Kidney tubule cell (primary cell): ENCODE measurements around the gene CDT1.
"Not testable (repeated sequence)": the region's sequence is repeated elsewhere in the genome, so short reads cannot be mapped to it uniquely, and the experiment has no call there.

Experiments used
- DNase-seq: peaks from one replicate; pipeline ENCODE4 v3.0.0-alpha.2; 2018; ENCODE audit warnings: low spot score

CDT1 gene

GRCh38 chr16:88816736-88817535 lies 13.3 kb downstream of the CDT1 start:
- no peak for DNase-seq

- DNase-seq, result no peak
These were observed 14.4 kb downstream of the CDT1 start for GRCh38 chr16:88817785-88818574.

- no peak for DNase-seq
These were observed 14.9 kb downstream of the CDT1 start for GRCh38 chr16:88818575-88818874.

GRCh38 chr16:88819126-88819525 lies 15.5 kb downstream of the CDT1 start:
- DNase-seq, result no peak

GRCh38 chr16:88820385-88821025 lies 16.9 kb downstream of the CDT1 start:
- no peak for DNase-seq

GRCh38 chr16:88821168-88821850 lies 17.7 kb downstream of the CDT1 start:
- no peak for DNase-seq

- DNase-seq, result no peak
These were observed 18.9 kb downstream of the CDT1 start for GRCh38 chr16:88822281-88823040.

GRCh38 chr16:88823646-88824045 lies 20.1 kb downstream of the CDT1 start:
- DNase-seq, result not testable (repeated sequence)

GRCh38 chr16:88824256-88825077 lies 20.9 kb downstream of the CDT1 start:
- DNase-seq, result no peak

- no peak for DNase-seq
These were observed 21.6 kb downstream of the CDT1 start for GRCh38 chr16:88825146-88825545.

- DNase-seq, result no peak
These were observed 22.7 kb downstream of the CDT1 start for GRCh38 chr16:88826070-88826840.

GRCh38 chr16:88827727-88828126 lies 24.1 kb downstream of the CDT1 start:
- DNase-seq, result no peak

GRCh38 chr16:88828711-88829110 lies 25.1 kb downstream of the CDT1 start:
- no peak for DNase-seq

GRCh38 chr16:88830258-88830657 lies 26.7 kb downstream of the CDT1 start:
- DNase-seq, result no peak

- no peak for DNase-seq
These were observed 27.2 kb downstream of the CDT1 start for GRCh38 chr16:88830783-88831182.

GRCh38 chr16:88831838-88832237 lies 28.2 kb downstream of the CDT1 start:
- DNase-seq, result no peak

- DNase-seq, result no peak
These were observed 29.5 kb downstream of the CDT1 start for GRCh38 chr16:88833086-88833485.

- DNase-seq, result no peak
These were observed 31.1 kb downstream of the CDT1 start for GRCh38 chr16:88834670-88835069.

GRCh38 chr16:88835383-88835782 lies 31.8 kb downstream of the CDT1 start:
- DNase-seq, result no peak

GRCh38 chr16:88835818-88836217 lies 32.2 kb downstream of the CDT1 start:
- DNase-seq, result no peak
